Chondrocyte (in vitro differentiated cells): ENCODE data around the gene CORO1C. TPM values are rescaled to one million over a fixed set of nuclear protein-coding genes. Genes with fewer than 3 reads are reported as not detected.

Source experiments
- DNase-seq: peaks from one replicate; pipeline ENCODE4 v3.0.0; 2021; ENCODE audit warnings: mixed read lengths, low spot score
- H3K27ac Mint-ChIP-seq: one replicate; pipeline ENCODE4 v1.8.0; 2021; ENCODE audit warnings: mild to moderate bottlenecking, moderate library complexity, mixed read lengths; ENCODE audit not compliant: unreplicated experiment
- H3K27me3 Mint-ChIP-seq: 2 replicates; pipeline ENCODE4 v1.8.0; 2021; ENCODE audit warnings: low read depth, mixed read lengths
- H3K36me3 Mint-ChIP-seq: 2 replicates; pipeline ENCODE4 v1.8.0; 2021; ENCODE audit warnings: low read depth, mixed read lengths
- H3K4me1 Mint-ChIP-seq: 2 replicates; pipeline ENCODE4 v1.8.0; 2021; ENCODE audit warnings: low read depth, mild to moderate bottlenecking, mixed read lengths
- H3K4me3 Mint-ChIP-seq: one replicate; pipeline ENCODE4 v1.8.0; 2021; ENCODE audit warnings: mild to moderate bottlenecking, moderate library complexity, mixed read lengths; ENCODE audit not compliant: unreplicated experiment
- H3K9me3 Mint-ChIP-seq: 2 replicates; pipeline ENCODE4 v1.8.0; 2021; ENCODE audit warnings: low read depth, mixed read lengths
- total RNA-seq: library from RNA; stranded (reverse); gene quantifications from 3 replicates; pipeline ENCODE4 v1.2.1, GENCODE V29; 2021
- TF ChIP-seq, protein P1 (sequence below): fragments of 200-600 bp; sonication (generic); IDR thresholded peaks from 2 replicates; pipeline ENCODE4 v1.5.0; 2021; ENCODE audit warnings: antibody characterized with exemption, mild to moderate bottlenecking, moderate library complexity

CORO1C gene
- total RNA-seq, 1 donor from 2014 or later, result 336 TPM

DNA sequence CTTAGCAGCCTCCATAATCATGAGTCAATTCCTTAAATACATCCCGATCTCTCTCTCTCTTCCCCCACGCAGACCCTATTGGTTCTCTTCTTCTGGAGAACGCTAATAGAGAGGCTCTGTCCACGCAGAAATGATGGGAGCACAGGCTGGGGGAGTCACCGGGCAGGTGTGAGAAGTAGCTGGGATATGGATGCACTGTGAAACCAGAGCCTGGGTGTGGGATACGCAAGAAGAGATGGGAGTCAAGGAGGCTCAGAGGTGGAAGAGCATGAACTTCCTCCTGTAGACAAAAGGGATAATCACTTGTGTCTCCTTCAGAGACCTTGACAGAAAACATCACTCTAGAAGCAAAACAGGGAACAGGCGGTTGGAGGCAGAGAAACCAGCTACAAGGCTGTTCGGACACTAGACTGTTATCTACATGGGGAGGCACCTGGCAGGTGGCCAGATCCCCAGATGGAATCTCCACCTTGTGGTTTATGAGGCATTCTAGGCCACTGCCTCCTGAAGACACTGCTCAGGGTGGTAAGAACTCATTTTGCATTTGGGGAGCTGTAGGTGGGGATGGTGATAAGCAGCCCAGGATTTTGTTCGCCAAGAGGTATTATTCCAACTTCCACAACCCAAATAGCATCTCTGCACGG lies 90.4 kb downstream of the CORO1C start:
- no peaks in the 10 kb centered on the region for H3K27me3 Mint-ChIP-seq
- H3K27ac Mint-ChIP-seq, result peak overlapping the region; percentile 32
- H3K9me3 Mint-ChIP-seq, result no peaks in the 10 kb centered on the region
- DNase-seq, result no peak
- H3K4me1 Mint-ChIP-seq, result peaks cover 66% of the 10 kb centered on the region
- TF ChIP-seq, protein P1, sequence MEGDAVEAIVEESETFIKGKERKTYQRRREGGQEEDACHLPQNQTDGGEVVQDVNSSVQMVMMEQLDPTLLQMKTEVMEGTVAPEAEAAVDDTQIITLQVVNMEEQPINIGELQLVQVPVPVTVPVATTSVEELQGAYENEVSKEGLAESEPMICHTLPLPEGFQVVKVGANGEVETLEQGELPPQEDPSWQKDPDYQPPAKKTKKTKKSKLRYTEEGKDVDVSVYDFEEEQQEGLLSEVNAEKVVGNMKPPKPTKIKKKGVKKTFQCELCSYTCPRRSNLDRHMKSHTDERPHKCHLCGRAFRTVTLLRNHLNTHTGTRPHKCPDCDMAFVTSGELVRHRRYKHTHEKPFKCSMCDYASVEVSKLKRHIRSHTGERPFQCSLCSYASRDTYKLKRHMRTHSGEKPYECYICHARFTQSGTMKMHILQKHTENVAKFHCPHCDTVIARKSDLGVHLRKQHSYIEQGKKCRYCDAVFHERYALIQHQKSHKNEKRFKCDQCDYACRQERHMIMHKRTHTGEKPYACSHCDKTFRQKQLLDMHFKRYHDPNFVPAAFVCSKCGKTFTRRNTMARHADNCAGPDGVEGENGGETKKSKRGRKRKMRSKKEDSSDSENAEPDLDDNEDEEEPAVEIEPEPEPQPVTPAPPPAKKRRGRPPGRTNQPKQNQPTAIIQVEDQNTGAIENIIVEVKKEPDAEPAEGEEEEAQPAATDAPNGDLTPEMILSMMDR, result no peak
- H3K36me3 Mint-ChIP-seq, result peaks cover 34% of the 10 kb centered on the region
- no peak overlapping the region for H3K4me3 Mint-ChIP-seq

DNA sequence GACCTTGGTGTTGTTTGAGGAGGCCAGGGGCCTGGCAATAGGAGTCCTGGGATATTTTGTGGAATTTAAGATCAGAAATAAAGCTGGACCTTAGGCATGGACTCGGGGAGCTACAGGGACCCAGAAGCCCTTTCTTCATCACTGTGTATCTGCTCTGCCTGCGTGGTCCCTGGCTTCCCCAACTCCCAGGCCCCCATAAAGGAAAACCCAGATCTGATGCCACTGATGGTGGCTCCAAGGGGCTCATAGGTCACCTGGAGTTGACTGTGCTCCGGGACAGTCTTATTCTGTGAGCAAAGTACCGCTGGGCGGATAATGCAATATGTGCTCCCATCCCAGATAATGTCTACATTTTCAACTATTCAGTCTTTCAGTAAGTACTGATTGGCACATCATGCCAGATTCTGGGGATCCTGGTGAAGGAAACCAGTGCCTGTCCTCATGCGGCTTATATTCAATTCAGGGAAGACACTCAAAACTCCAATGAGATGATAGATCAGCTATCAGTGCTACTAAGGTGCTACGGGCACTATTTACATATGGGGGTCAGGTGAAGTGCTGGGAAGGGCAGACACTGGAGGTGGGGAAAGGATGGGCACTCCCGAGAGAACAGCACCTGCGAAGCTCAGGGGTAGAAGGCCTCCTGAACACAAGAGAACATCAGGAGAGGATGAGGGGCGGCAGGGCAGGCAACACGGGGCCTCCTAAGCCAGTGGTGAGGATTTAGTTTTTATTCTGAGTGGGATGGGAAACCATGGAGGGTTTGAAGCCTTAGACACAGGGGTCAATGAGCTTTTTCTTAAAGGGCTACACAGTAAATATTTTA lies 92.1 kb downstream of the CORO1C start:
- TF ChIP-seq, protein P1, result no peak
- Mint-ChIP-seq H3K27ac (peak overlapping the region; percentile 27), H3K4me1 (peaks cover 56% of the 10 kb centered on the region), H3K36me3 (peaks cover 19% of the 10 kb centered on the region), H3K9me3 (no peaks in the 10 kb centered on the region), H3K4me3 (no peak overlapping the region), H3K27me3 (no peaks in the 10 kb centered on the region)
- no peak for DNase-seq

DNA sequence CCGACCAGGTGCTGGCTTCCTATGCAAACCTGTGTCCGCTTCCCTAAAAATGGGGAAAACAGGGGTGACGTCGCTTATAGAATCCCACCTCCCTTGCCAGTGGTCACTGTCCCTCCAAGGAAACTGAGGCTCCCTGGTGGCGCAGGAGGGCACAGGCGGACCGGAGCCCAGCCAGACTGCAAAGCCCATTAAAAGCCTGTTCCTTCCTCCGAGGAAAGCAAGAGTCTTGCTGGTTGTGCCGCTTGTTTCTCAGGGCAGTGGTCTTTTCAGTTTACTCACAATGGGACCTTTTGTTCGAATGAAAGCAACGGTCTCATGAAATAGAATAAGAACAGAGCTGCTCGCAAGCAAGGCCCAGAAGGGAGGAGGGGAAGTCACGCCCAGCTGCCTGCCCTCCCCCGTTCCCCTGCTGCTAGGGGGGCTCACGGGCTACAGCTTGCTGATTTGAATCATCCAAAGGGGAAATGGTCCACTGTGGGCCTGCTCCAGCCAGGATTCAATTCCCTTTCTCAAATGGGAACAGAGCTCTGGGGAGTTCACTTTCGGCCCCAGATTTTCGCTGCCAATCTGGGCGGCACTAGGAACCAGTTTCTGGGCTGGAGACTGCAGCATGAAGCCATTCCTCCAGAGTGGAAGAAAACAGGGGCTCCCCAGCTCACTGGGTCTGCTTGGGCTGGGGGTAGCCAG lies 93.0 kb downstream of the CORO1C start:
- peak overlapping the region; percentile 27 for H3K27ac Mint-ChIP-seq
- peaks cover 14% of the 10 kb centered on the region for H3K36me3 Mint-ChIP-seq
- TF ChIP-seq, protein P1, result no peak
- peaks cover 51% of the 10 kb centered on the region for H3K4me1 Mint-ChIP-seq
- no peaks in the 10 kb centered on the region for H3K27me3 Mint-ChIP-seq
- DNase-seq, result no peak
- no peak overlapping the region for H3K4me3 Mint-ChIP-seq
- no peaks in the 10 kb centered on the region for H3K9me3 Mint-ChIP-seq

DNA sequence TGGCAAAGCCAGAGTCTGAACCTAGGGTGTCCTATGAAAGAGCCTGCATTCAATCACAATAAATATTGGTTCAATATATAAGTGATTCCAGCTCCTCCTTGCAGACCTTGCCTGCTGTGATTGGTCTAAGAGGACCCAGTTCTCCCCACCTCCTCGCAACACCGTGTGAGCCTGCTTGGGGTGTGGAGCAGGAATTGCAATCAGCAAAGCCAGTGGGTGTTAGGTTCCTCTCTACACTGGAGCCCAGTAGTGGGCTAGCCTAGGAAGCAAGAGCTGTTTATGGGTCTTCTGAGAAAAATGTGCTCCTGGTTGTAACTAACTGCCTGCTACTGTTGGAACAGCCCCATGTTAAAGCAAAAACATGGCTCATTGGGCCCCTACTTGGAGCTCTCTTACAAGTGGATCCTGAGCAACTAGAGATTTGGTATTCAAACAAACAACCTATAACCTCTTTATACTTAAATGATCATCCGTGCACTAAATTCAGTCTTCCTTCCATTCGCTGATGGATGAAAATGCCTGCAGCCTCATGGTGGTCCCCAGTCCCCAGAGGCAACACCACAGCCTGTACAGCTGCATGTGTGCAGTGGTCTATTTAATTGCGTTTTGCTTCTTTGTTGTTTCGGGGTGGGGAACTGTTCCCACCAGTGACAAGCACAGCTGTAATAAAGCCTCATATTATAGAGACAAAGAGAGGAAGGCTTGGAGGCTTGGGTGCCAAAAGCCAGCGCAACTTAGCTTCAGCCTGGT lies 93.9 kb downstream of the CORO1C start:
- Mint-ChIP-seq H3K4me3 (no peak overlapping the region), H3K4me1 (peaks cover 49% of the 10 kb centered on the region), H3K9me3 (no peaks in the 10 kb centered on the region), H3K36me3 (peaks cover 14% of the 10 kb centered on the region), H3K27ac (no peak overlapping the region), H3K27me3 (no peaks in the 10 kb centered on the region)
- TF ChIP-seq, protein P1, result no peak
- DNase-seq, result no peak
